Activated CD8-positive, alpha-beta memory T cell treated with anti-CD3 and anti-CD28 coated beads for 24 hours (primary cell): ENCODE data around the gene HIVEP3.

ENCODE experiments used
- DNase-seq: peaks from one replicate; pipeline ENCODE4 v3.0.0-alpha.2; 2020

Gene HIVEP3

GRCh38 chr1:41641941-41642527 lies 276.7 kb downstream of the HIVEP3 start:
- no peak for DNase-seq

GRCh38 chr1:41641475-41641814 lies 277.3 kb downstream of the HIVEP3 start:
- no peak for DNase-seq

GRCh38 chr1:41640756-41641474 lies 277.8 kb downstream of the HIVEP3 start:
- no peak for DNase-seq

- DNase-seq: no peak
Measured at GRCh38 chr1:41640141-41640751, 278.5 kb downstream of the HIVEP3 start.

GRCh38 chr1:41639332-41639936 lies 279.3 kb downstream of the HIVEP3 start:
- DNase-seq: peak; percentile 77

GRCh38 chr1:41638086-41639024 lies 280.4 kb downstream of the HIVEP3 start:
- DNase-seq: no peak

GRCh38 chr1:41637367-41637766 lies 281.4 kb downstream of the HIVEP3 start:
- DNase-seq: no peak

GRCh38 chr1:41633764-41634163 lies 285.0 kb downstream of the HIVEP3 start:
- DNase-seq: no peak

- no peak for DNase-seq
Measured at GRCh38 chr1:41632781-41633575, 285.7 kb downstream of the HIVEP3 start.

- no peak for DNase-seq
Measured at GRCh38 chr1:41631971-41632370, 286.8 kb downstream of the HIVEP3 start.

- DNase-seq: peak; percentile 32
Measured at GRCh38 chr1:41631154-41631553, 287.6 kb downstream of the HIVEP3 start.

GRCh38 chr1:41629571-41629970 lies 289.2 kb downstream of the HIVEP3 start:
- no peak for DNase-seq

- DNase-seq: no peak
Measured at GRCh38 chr1:41629141-41629540, 289.6 kb downstream of the HIVEP3 start.

- no peak for DNase-seq
Measured at GRCh38 chr1:41627491-41628280, 291.0 kb downstream of the HIVEP3 start.

GRCh38 chr1:41626616-41627375 lies 291.9 kb downstream of the HIVEP3 start:
- DNase-seq: peak; percentile 70

GRCh38 chr1:41626146-41626545 lies 292.6 kb downstream of the HIVEP3 start:
- peak; percentile 41 for DNase-seq

- peak; percentile 41 for DNase-seq
Measured at GRCh38 chr1:41623736-41624135, 295.0 kb downstream of the HIVEP3 start.

GRCh38 chr1:41622859-41623732 lies 295.6 kb downstream of the HIVEP3 start:
- no peak for DNase-seq

- DNase-seq: no peak
Measured at GRCh38 chr1:41622402-41622801, 296.3 kb downstream of the HIVEP3 start.
